Astrocyte of the cerebellum (primary cell): ENCODE data around the gene MCM5.
"Not testable (repeated sequence)": the region's sequence is repeated elsewhere in the genome, so short reads cannot be mapped to it uniquely, and the experiment has no call there.

Experiments used
- DNase-seq: peaks from one replicate; pipeline ENCODE4 v3.0.0-alpha.2; 2011; ENCODE audit warnings: low read depth
- H3K4me3 ChIP-seq: 2 replicates; pipeline ENCODE4 v1.5.1; 2011; ENCODE audit warnings: mild to moderate bottlenecking, low read depth, low read length, moderate library complexity
- in situ Hi-C: cut with HindIII; loops from 2 replicates; pipeline ENCODE4 v1.10.0; 2017; ENCODE audit warnings: low sequenced_read_pairs
- TF ChIP-seq, protein P1 (sequence below): IDR thresholded peaks from 2 replicates; pipeline ENCODE4 v1.5.1; 2012; ENCODE audit warnings: low read length, low read depth, moderate library complexity, mild to moderate bottlenecking; ENCODE audit errors: missing control alignments

MCM5 gene

GRCh38 chr22:35465109-35465701 lies 65.3 kb downstream of the MCM5 start:
- no peak overlapping the region for H3K4me3 ChIP-seq
- TF ChIP-seq, protein P1, sequence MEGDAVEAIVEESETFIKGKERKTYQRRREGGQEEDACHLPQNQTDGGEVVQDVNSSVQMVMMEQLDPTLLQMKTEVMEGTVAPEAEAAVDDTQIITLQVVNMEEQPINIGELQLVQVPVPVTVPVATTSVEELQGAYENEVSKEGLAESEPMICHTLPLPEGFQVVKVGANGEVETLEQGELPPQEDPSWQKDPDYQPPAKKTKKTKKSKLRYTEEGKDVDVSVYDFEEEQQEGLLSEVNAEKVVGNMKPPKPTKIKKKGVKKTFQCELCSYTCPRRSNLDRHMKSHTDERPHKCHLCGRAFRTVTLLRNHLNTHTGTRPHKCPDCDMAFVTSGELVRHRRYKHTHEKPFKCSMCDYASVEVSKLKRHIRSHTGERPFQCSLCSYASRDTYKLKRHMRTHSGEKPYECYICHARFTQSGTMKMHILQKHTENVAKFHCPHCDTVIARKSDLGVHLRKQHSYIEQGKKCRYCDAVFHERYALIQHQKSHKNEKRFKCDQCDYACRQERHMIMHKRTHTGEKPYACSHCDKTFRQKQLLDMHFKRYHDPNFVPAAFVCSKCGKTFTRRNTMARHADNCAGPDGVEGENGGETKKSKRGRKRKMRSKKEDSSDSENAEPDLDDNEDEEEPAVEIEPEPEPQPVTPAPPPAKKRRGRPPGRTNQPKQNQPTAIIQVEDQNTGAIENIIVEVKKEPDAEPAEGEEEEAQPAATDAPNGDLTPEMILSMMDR = no peak
- in situ Hi-C loops = no loop called here
- DNase-seq = no peak

DNA sequence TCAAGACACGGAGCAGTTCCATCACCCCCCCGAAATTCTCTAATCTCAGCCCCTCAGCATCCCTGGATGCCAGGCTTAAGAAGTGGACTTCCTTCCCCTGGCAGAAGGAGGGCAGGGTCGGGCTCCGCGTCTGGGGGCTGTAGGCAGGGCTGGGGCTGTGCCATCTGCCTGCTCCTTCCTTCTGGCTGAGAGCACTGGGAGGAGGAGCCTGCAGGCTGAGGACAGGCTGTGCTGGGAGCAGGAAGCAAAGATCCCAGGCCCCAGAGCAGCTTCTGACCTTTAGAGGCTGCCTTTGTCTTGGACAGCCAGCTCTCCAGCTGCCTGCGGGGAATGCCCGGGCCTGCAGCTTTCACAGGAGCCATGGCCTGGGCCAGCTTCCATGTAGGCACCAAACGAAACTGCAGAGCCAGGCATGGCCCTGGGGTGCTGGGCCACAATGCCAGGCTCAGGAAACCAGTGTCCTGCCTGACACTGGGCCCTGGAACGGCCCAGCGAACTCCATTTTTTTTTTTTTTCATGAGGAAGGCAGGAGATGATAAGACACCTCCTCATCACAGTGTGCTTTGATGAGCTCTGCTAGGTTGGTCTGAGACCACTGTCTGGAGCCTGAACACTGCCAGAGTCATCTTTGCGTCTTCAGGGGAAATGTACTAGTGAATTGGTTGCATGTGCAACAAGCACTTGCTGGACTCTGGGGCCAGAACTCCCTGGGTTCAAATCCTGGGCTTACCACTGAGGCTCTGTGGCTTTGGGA lies 67.9 kb downstream of the MCM5 start:
- in situ Hi-C loops = no loop called here
- no peak overlapping the region for H3K4me3 ChIP-seq
- no peak for DNase-seq
- TF ChIP-seq, protein P1 = no peak

- H3K4me3 ChIP-seq = no peak overlapping the region
- in situ Hi-C loops = loop anchor here (5.0 kb wide), 1 partner anchor 66 kb away; no protein-coding TSS in a partner anchor
- no peak for DNase-seq
- TF ChIP-seq, protein P1 = no peak
Measured at GRCh38 chr22:35470903-35471321, 71.0 kb downstream of the MCM5 start.

- not testable (repeated sequence) for H3K4me3 ChIP-seq, DNase-seq
- in situ Hi-C loops = loop anchor here (5.0 kb wide), 1 partner anchor 66 kb away; no protein-coding TSS in a partner anchor
Measured at GRCh38 chr22:35471566-35471965, 71.6 kb downstream of the MCM5 start.

- in situ Hi-C loops = loop anchor here (5.0 kb wide), 1 partner anchor 65 kb away; no protein-coding TSS in a partner anchor
- no peak for DNase-seq
- no peak overlapping the region for H3K4me3 ChIP-seq
- TF ChIP-seq, protein P1 = no peak
Measured at GRCh38 chr22:35472488-35472887, 72.5 kb downstream of the MCM5 start.

- in situ Hi-C loops = loop anchor here (5.0 kb wide), 1 partner anchor 63 kb away; no protein-coding TSS in a partner anchor
- TF ChIP-seq, protein P1 = no peak
- H3K4me3 ChIP-seq = no peak overlapping the region
- DNase-seq = no peak
Measured at GRCh38 chr22:35473971-35474370, 74.0 kb downstream of the MCM5 start.
